NCI-H1417 (cell line): ENCODE data around the gene HMCN1.

Source experiments
- DNase-seq, 3 experiments: peaks; one replicate each; lab custom pipeline; 2025; lab: John Stamatoyannopoulos, UW

The HMCN1 gene

DNA sequence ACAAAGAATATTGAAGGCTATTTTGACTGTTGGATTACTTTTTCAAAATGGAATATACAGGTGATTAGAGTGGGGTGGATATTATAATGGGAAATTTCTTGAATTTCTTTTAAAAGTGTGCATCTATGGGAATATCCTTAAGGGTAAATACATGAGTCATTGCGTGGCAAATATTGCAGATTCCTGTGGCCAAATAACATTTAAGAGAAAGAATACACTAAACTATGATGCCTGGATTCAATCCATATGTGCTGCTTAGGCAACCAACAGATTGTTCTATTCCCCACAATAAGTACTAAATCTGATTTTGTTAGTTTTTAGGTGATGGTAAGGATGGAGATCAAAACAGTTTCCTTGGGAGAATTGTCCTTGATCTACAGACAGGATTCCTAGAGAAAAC lies 119.5 kb downstream of the HMCN1 start:
- DNase-seq = no peak

- DNase-seq = no peak
Measured at GRCh38 chr1:185856482-185856881, 122.3 kb downstream of the HMCN1 start.

GRCh38 chr1:185857442-185857841 lies 123.3 kb downstream of the HMCN1 start:
- DNase-seq = no peak

DNA sequence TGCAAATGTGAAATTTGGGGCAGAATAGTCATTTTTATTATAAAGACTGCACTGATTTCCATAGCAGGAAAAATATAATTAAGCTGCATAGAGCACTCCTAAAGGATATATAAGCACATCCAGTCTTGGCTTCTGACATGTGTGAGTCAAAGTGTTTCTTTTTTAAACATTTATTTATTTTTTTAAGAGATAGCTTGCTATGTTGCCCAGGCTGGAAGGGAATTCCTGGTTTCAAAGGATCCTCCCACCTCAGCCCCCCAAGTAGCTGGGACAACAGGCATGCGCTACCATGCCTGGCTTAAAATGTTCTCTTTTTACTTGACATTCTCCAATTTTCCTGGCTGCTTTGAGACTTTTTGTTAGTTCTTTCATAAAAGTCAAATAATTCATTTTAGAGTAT lies 126.1 kb downstream of the HMCN1 start:
- DNase-seq = no peak

GRCh38 chr1:185860859-185861258 lies 126.7 kb downstream of the HMCN1 start:
- no peak for DNase-seq

- peak in 1 of 3 experiments; percentile 68 for DNase-seq
Measured at GRCh38 chr1:185861630-185862029, 127.4 kb downstream of the HMCN1 start.

GRCh38 chr1:185862235-185862634 lies 128.0 kb downstream of the HMCN1 start:
- no peak for DNase-seq

DNA sequence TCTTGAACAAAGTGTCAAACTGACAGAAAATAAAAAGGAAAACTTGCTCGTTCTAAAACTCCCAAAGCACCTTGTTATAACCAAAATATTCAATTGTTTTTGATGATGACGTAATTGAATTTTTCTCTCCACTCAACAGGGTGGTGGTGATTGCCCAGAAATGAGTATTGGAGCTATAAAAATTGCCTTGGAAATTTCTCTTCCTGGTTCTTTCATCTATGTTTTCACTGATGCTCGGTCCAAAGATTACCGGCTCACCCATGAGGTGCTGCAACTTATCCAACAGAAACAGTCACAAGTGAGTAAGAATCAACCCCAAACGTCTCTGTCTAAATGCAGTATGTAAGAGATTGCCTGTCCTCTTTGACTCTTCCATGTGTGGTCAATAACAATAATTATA lies 130.1 kb downstream of the HMCN1 start:
- no peak for DNase-seq

- DNase-seq = no peak
Measured at GRCh38 chr1:185864889-185865517, 130.8 kb downstream of the HMCN1 start.

DNA sequence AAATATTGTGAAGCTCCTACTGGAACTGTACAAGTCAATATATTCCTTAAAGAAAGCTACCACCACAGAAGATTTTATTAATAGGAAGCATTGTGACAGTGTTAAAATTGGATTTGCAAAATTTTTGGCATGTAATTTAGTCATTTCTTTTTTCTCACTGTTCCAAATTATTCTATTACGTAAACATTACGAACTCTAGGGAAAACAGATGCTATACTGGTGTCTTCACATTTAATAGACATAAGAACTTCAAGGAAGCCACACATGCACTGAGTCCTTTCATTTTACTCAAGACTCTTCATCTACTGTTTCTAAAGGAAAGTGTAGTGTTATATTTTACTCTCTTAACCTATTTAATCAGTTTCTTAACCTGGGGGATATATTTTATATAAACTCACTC lies 135.4 kb downstream of the HMCN1 start:
- DNase-seq = no peak

- no peak for DNase-seq
Measured at GRCh38 chr1:185871627-185872150, 137.5 kb downstream of the HMCN1 start.

- DNase-seq = no peak
Measured at GRCh38 chr1:185874246-185874645, 140.1 kb downstream of the HMCN1 start.

GRCh38 chr1:185880330-185880729 lies 146.1 kb downstream of the HMCN1 start:
- no peak for DNase-seq

- no peak for DNase-seq
Measured at GRCh38 chr1:185880779-185881333, 146.7 kb downstream of the HMCN1 start.

DNA sequence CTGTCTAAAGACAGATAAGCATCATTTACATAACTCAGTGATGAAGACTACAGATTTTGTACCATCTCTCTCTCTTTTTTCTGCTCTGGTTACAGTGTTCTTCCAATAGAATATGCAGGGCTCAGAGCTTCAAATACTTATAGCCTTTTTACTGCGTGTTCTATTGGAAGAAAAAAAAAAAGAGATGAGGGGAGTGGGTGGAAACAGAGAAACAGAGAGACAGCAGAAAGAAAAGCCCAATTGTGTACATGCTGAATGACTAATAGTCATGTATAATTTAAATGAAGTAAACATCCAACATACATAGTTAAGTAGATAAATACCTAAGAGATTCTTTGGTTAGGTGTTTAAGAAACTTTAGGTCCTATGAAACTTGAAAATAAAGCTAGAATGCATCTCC lies 151.9 kb downstream of the HMCN1 start:
- DNase-seq = no peak

- DNase-seq = no peak
Measured at GRCh38 chr1:185886671-185887070, 152.5 kb downstream of the HMCN1 start.

GRCh38 chr1:185892831-185893403 lies 158.7 kb downstream of the HMCN1 start:
- peak in 1 of 3 experiments; percentile 23 for DNase-seq

DNA sequence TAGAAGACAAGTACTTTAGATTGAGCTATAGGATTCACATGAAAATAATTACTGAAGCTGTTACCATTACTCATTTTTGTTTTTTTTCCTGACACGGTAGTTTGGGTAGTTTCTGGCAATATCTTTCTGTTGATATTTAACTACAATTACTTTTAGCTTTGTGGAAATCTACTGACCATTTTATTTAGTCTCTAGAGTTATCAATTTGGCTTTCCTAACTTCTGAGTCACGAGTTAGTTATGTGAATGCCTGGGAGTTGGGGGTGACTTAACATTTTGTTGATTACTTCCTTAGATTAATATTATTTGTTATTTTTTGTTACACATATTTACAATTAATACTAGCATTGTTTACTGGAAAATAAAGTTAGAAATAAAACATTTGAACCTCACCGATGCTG lies 160.6 kb downstream of the HMCN1 start:
- DNase-seq = no peak

GRCh38 chr1:185895208-185895900 lies 161.2 kb downstream of the HMCN1 start:
- no peak for DNase-seq

- no peak for DNase-seq
Measured at GRCh38 chr1:185896863-185897262, 162.7 kb downstream of the HMCN1 start.

DNA sequence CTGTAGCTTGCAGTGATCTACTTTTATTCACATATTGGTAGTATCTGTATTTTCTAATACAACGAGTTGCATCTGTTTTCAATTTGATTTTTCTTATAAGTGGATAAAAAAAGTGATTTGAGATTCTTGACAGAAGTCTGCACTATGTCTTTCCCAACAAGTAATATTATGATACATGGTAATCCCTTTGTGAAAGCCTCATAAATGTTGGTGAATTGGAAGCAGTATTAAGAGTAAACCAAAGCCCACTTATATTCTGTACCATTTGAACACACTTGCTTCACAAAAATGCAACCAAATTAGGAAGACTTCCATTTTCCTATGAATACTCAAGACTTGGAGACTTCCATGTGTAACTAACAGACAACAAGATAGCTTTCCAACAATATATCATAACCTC lies 172.0 kb downstream of the HMCN1 start:
- DNase-seq = no peak

- DNase-seq = no peak
Measured at GRCh38 chr1:185907246-185907645, 173.1 kb downstream of the HMCN1 start.

DNA sequence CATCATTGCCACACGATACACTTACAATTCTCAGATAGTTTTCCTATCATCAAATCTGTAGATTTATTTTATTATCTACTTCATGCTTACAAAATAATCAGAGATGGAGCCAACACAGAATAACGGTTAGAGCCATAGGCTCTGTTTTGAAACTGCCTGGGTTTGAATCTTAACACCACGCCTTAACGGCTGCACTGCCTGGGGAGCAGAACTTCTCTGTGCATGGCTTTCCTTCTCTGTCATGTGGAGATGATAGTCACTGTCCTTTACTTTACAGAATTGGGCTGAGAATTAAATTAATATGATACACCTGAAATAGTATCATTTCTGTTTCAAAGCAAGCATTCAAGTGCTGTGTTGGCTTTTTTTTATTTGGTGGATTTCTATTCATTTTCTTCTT lies 177.8 kb downstream of the HMCN1 start:
- DNase-seq = no peak
